ENCODE data around the gene SETBP1. TPM values are rescaled to one million over a fixed set of nuclear protein-coding genes. Genes with fewer than 3 reads are reported as not detected.

The SETBP1 gene
- total RNA-seq, 1 donor from 2014 or later, result 72.8 TPM

- ATAC-seq (ENCODE audit: low read depth), result no peak
- H3K27ac Mint-ChIP-seq, result no peak overlapping the region
- H3K27me3 Mint-ChIP-seq, result no peaks in the 10 kb centered on the region
- intact Hi-C loops (cut with micrococcal nuclease), result no loop called here
- H3K4me1 Mint-ChIP-seq, result peaks cover 1% of the 10 kb centered on the region
- CTCF ChIA-PET, result interaction anchor here (0.6 kb wide), 1 partner anchor 257 kb away, joined by 3 read pairs; no protein-coding TSS in a partner anchor
- no peak for TF ChIP-seq CTCF (IDR thresholded peaks at IDR 0.05)
- POLR2A ChIA-PET, result no interaction called here
- DNase-seq, result no peak
- peaks cover 95% of the 10 kb centered on the region for H3K36me3 Mint-ChIP-seq (ENCODE audit: low read depth)
- no peaks in the 10 kb centered on the region for H3K9me3 Mint-ChIP-seq
- H3K4me3 Mint-ChIP-seq, result no peak overlapping the region
Observed at GRCh38 chr18:44955825-44956224, 275.1 kb downstream of the SETBP1 start.

- H3K27ac Mint-ChIP-seq, result no peak overlapping the region
- H3K27me3 Mint-ChIP-seq, result no peaks in the 10 kb centered on the region
- H3K36me3 Mint-ChIP-seq (ENCODE audit: low read depth), result peaks cover 93% of the 10 kb centered on the region
- TF ChIP-seq CTCF (IDR thresholded peaks at IDR 0.05), result no peak
- H3K4me3 Mint-ChIP-seq, result no peak overlapping the region
- intact Hi-C loops (cut with micrococcal nuclease), result no loop called here
- no peak for ATAC-seq (ENCODE audit: low read depth)
- ChIA-PET POLR2A (no interaction called here), CTCF (no interaction called here)
- DNase-seq, result no peak
- H3K4me1 Mint-ChIP-seq, result peaks cover 1% of the 10 kb centered on the region
- no peaks in the 10 kb centered on the region for H3K9me3 Mint-ChIP-seq
Observed at GRCh38 chr18:44957025-44957424, 276.3 kb downstream of the SETBP1 start.

- peaks cover 93% of the 10 kb centered on the region for H3K36me3 Mint-ChIP-seq (ENCODE audit: low read depth)
- ChIA-PET CTCF (no interaction called here), POLR2A (no interaction called here)
- intact Hi-C loops (cut with micrococcal nuclease), result no loop called here
- no peaks in the 10 kb centered on the region for H3K27me3 Mint-ChIP-seq
- no peaks in the 10 kb centered on the region for H3K9me3 Mint-ChIP-seq
- no peak overlapping the region for H3K27ac Mint-ChIP-seq
- H3K4me1 Mint-ChIP-seq, result peaks cover 1% of the 10 kb centered on the region
- no peak for ATAC-seq (ENCODE audit: low read depth)
- DNase-seq, result no peak
- no peak for TF ChIP-seq CTCF (IDR thresholded peaks at IDR 0.05)
- H3K4me3 Mint-ChIP-seq, result no peak overlapping the region
Observed at GRCh38 chr18:44957461-44957860, 276.8 kb downstream of the SETBP1 start.

DNA sequence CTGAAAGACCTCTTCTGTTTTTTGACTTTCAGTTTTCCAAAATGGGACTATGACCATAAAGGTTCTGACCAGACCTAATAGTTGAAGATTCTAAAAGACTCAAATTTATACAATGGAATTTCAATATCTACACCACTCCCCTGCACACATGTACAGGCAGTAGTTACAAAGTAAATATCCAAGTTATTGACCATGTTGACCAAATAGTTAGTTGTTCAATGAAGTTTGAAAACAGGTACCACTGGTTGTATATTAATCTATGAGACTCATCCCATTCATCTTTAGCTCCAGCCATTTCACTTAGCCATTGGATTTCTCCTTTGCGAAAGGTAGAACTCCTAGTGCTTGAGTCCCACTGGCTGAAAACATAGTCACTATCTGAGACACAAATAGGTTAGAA is 277.4 kb downstream of the SETBP1 start:
- ATAC-seq (ENCODE audit: low read depth) (no peak), DNase-seq (no peak)
- intact Hi-C loops (cut with micrococcal nuclease), result no loop called here
- H3K36me3 Mint-ChIP-seq (ENCODE audit: low read depth), result peaks cover 93% of the 10 kb centered on the region
- ChIA-PET POLR2A (no interaction called here), CTCF (no interaction called here)
- no peak for TF ChIP-seq CTCF (IDR thresholded peaks at IDR 0.05)
- peaks cover 1% of the 10 kb centered on the region for H3K4me1 Mint-ChIP-seq
- no peaks in the 10 kb centered on the region for H3K9me3 Mint-ChIP-seq
- no peaks in the 10 kb centered on the region for H3K27me3 Mint-ChIP-seq
- no peak overlapping the region for H3K4me3 Mint-ChIP-seq
- H3K27ac Mint-ChIP-seq, result no peak overlapping the region

- H3K27ac Mint-ChIP-seq, result no peak overlapping the region
- ChIA-PET POLR2A (no interaction called here), CTCF (no interaction called here)
- intact Hi-C loops (cut with micrococcal nuclease), result no loop called here
- H3K4me3 Mint-ChIP-seq, result no peak overlapping the region
- peaks cover 1% of the 10 kb centered on the region for H3K4me1 Mint-ChIP-seq
- H3K36me3 Mint-ChIP-seq (ENCODE audit: low read depth), result peaks cover 91% of the 10 kb centered on the region
- TF ChIP-seq CTCF (IDR thresholded peaks at IDR 0.05), result no peak
- no peaks in the 10 kb centered on the region for H3K27me3 Mint-ChIP-seq
- DNase-seq (no peak), ATAC-seq (ENCODE audit: low read depth) (no peak)
- H3K9me3 Mint-ChIP-seq, result no peaks in the 10 kb centered on the region
Observed at GRCh38 chr18:44958455-44958854, 277.8 kb downstream of the SETBP1 start.
